Activated CD8-positive, alpha-beta memory T cell treated with anti-CD3 and anti-CD28 coated beads for 1 hour (primary cell): ENCODE results near the gene MECR.

Experiments
- DNase-seq, 2 donors: peaks; one replicate each; pipeline ENCODE4 v3.0.0-alpha.2; 2020; ENCODE audit warnings: low read depth in 1 of 2; ENCODE audit errors: extremely low read depth in 1 of 2

Gene MECR

GRCh38 chr1:29230553-29231378, at the start of gene MECR:
Gene MECR (minus strand): TSS chr1:29230934. CDS start chr1:29230906, 28 bp downstream.
- peak; percentile 87 to 93 for DNase-seq

- no peak for DNase-seq
Observed at GRCh38 chr1:29279951-29280391, 49.2 kb upstream of the MECR start.

- DNase-seq, result no peak
Observed at GRCh38 chr1:29279406-29279805, 48.7 kb upstream of the MECR start.

- DNase-seq, result no peak
Observed at GRCh38 chr1:29278124-29278523, 47.4 kb upstream of the MECR start.

- DNase-seq, result no peak
Observed at GRCh38 chr1:29275435-29275834, 44.7 kb upstream of the MECR start.

- DNase-seq, result no peak
Observed at GRCh38 chr1:29272147-29272907, 41.6 kb upstream of the MECR start.

GRCh38 chr1:29271724-29272123, 41.0 kb upstream of the MECR start:
- no peak for DNase-seq

GRCh38 chr1:29270929-29271521, 40.3 kb upstream of the MECR start:
- DNase-seq, result no peak

GRCh38 chr1:29269382-29269781, 38.6 kb upstream of the MECR start:
- no peak for DNase-seq

GRCh38 chr1:29267321-29268070, 36.8 kb upstream of the MECR start:
- DNase-seq, result no peak

- DNase-seq, result no peak
Observed at GRCh38 chr1:29266912-29267311, 36.2 kb upstream of the MECR start.

GRCh38 chr1:29264773-29265389, 34.1 kb upstream of the MECR start:
- DNase-seq, result no peak

- no peak for DNase-seq
Observed at GRCh38 chr1:29260531-29260930, 29.8 kb upstream of the MECR start.

- peak in 1 of 2 donors; percentile 17 for DNase-seq
Observed at GRCh38 chr1:29259802-29260441, 29.2 kb upstream of the MECR start.

- DNase-seq, result no peak
Observed at GRCh38 chr1:29258976-29259801, 28.5 kb upstream of the MECR start.

- no peak for DNase-seq
Observed at GRCh38 chr1:29258189-29258975, 27.6 kb upstream of the MECR start.

- DNase-seq, result no peak
Observed at GRCh38 chr1:29256979-29257804, 26.5 kb upstream of the MECR start.
